Measurements from ENCODE around the gene EVX1. TPM values are rescaled to one million over a fixed set of nuclear protein-coding genes. Genes with fewer than 3 reads are reported as not detected.
A peak's percentile ranks its signal among the peaks of the same experiment; 100 is the strongest.

EVX1 gene
- total RNA-seq, 2 donors from 2014 or later: not detected

- no peaks in the 10 kb centered on the region for H3K9me3 Mint-ChIP-seq
- H3K4me3 Mint-ChIP-seq: no peak overlapping the region
- no peak overlapping the region for H3K27ac Mint-ChIP-seq
- H3K27me3 Mint-ChIP-seq: peaks cover 69% of the 10 kb centered on the region
- H3K36me3 Mint-ChIP-seq (ENCODE audit: low read depth): no peaks in the 10 kb centered on the region
- H3K4me1 Mint-ChIP-seq: peaks cover 9% of the 10 kb centered on the region
- no peak for ATAC-seq (replicated peaks)
Measured at GRCh38 chr7:27247452-27248426, 5.1 kb downstream of the EVX1 start.

GRCh38 chr7:27248427-27248806 is 5.8 kb downstream of the EVX1 start:
- no peak overlapping the region for H3K27ac Mint-ChIP-seq
- no peaks in the 10 kb centered on the region for H3K36me3 Mint-ChIP-seq (ENCODE audit: low read depth)
- H3K4me3 Mint-ChIP-seq: no peak overlapping the region
- H3K27me3 Mint-ChIP-seq: peaks cover 72% of the 10 kb centered on the region
- H3K4me1 Mint-ChIP-seq: peaks cover 9% of the 10 kb centered on the region
- ATAC-seq (replicated peaks): no peak
- H3K9me3 Mint-ChIP-seq: no peaks in the 10 kb centered on the region

GRCh38 chr7:27248911-27249723 is 6.5 kb downstream of the EVX1 start:
- Mint-ChIP-seq H3K36me3 (ENCODE audit: low read depth) (no peaks in the 10 kb centered on the region), H3K4me3 (no peak overlapping the region), H3K9me3 (no peaks in the 10 kb centered on the region), H3K4me1 (peaks cover 9% of the 10 kb centered on the region), H3K27me3 (peaks cover 74% of the 10 kb centered on the region), H3K27ac (no peak overlapping the region)
- ATAC-seq (replicated peaks): no peak

GRCh38 chr7:27249724-27250556 is 7.3 kb downstream of the EVX1 start:
- no peak overlapping the region for H3K4me3 Mint-ChIP-seq
- ATAC-seq (replicated peaks): no peak
- H3K4me1 Mint-ChIP-seq: peaks cover 9% of the 10 kb centered on the region
- no peaks in the 10 kb centered on the region for H3K36me3 Mint-ChIP-seq (ENCODE audit: low read depth)
- H3K9me3 Mint-ChIP-seq: no peaks in the 10 kb centered on the region
- H3K27ac Mint-ChIP-seq: no peak overlapping the region
- H3K27me3 Mint-ChIP-seq: peaks cover 71% of the 10 kb centered on the region

GRCh38 chr7:27250557-27251070 is 8.0 kb downstream of the EVX1 start:
- no peak for ATAC-seq (replicated peaks)
- Mint-ChIP-seq H3K9me3 (no peaks in the 10 kb centered on the region), H3K36me3 (ENCODE audit: low read depth) (no peaks in the 10 kb centered on the region), H3K27ac (no peak overlapping the region), H3K4me3 (no peak overlapping the region), H3K27me3 (peaks cover 74% of the 10 kb centered on the region), H3K4me1 (peaks cover 9% of the 10 kb centered on the region)

- no peak overlapping the region for H3K4me3 Mint-ChIP-seq
- H3K27ac Mint-ChIP-seq: no peak overlapping the region
Measured at GRCh38 chr7:27251136-27251651, 8.6 kb downstream of the EVX1 start.

GRCh38 chr7:27251652-27252590 is 9.3 kb downstream of the EVX1 start:
- no peak for ATAC-seq (replicated peaks)
- no peaks in the 10 kb centered on the region for H3K36me3 Mint-ChIP-seq (ENCODE audit: low read depth)
- H3K27me3 Mint-ChIP-seq: peaks cover 72% of the 10 kb centered on the region
- H3K9me3 Mint-ChIP-seq: no peaks in the 10 kb centered on the region
- no peak overlapping the region for H3K27ac Mint-ChIP-seq
- H3K4me1 Mint-ChIP-seq: peaks cover 9% of the 10 kb centered on the region
- peak overlapping the region; percentile 15 for H3K4me3 Mint-ChIP-seq

More at GRCh38 chr7:27251136-27251651, 8.6 kb downstream of the EVX1 start:
- H3K27me3 Mint-ChIP-seq: peaks cover 74% of the 10 kb centered on the region
- peaks cover 9% of the 10 kb centered on the region for H3K4me1 Mint-ChIP-seq
- no peak for ATAC-seq (replicated peaks)
- no peaks in the 10 kb centered on the region for H3K9me3 Mint-ChIP-seq
- no peaks in the 10 kb centered on the region for H3K36me3 Mint-ChIP-seq (ENCODE audit: low read depth)

- Mint-ChIP-seq H3K4me1 (peaks cover 9% of the 10 kb centered on the region), H3K9me3 (no peaks in the 10 kb centered on the region), H3K4me3 (no peak overlapping the region), H3K27me3 (peaks cover 53% of the 10 kb centered on the region), H3K36me3 (ENCODE audit: low read depth) (no peaks in the 10 kb centered on the region), H3K27ac (no peak overlapping the region)
- no peak for ATAC-seq (replicated peaks)
Measured at GRCh38 chr7:27254625-27255024, 12.0 kb downstream of the EVX1 start.

GRCh38 chr7:27260211-27260610 is 17.6 kb downstream of the EVX1 start:
- Mint-ChIP-seq H3K36me3 (ENCODE audit: low read depth) (no peaks in the 10 kb centered on the region), H3K4me1 (no peaks in the 10 kb centered on the region), H3K4me3 (no peak overlapping the region), H3K27me3 (peaks cover 29% of the 10 kb centered on the region), H3K27ac (no peak overlapping the region), H3K9me3 (no peaks in the 10 kb centered on the region)
- no peak for ATAC-seq (replicated peaks)

GRCh38 chr7:27262121-27262520 is 19.5 kb downstream of the EVX1 start:
- no peak overlapping the region for H3K27ac Mint-ChIP-seq
- H3K4me3 Mint-ChIP-seq: no peak overlapping the region

GRCh38 chr7:27263781-27264180 is 21.2 kb downstream of the EVX1 start:
- ATAC-seq (replicated peaks): no peak
- H3K4me1 Mint-ChIP-seq: no peaks in the 10 kb centered on the region
- no peaks in the 10 kb centered on the region for H3K9me3 Mint-ChIP-seq
- peaks cover 23% of the 10 kb centered on the region for H3K27me3 Mint-ChIP-seq
- no peak overlapping the region for H3K4me3 Mint-ChIP-seq
- no peaks in the 10 kb centered on the region for H3K36me3 Mint-ChIP-seq (ENCODE audit: low read depth)
- no peak overlapping the region for H3K27ac Mint-ChIP-seq

More at GRCh38 chr7:27262121-27262520, 19.5 kb downstream of the EVX1 start:
- Mint-ChIP-seq H3K4me1 (no peaks in the 10 kb centered on the region), H3K36me3 (ENCODE audit: low read depth) (no peaks in the 10 kb centered on the region), H3K27me3 (peaks cover 27% of the 10 kb centered on the region), H3K9me3 (no peaks in the 10 kb centered on the region)
- ATAC-seq (replicated peaks): no peak

GRCh38 chr7:27269455-27269854 is 26.9 kb downstream of the EVX1 start:
- ATAC-seq (replicated peaks): no peak
- H3K9me3 Mint-ChIP-seq: peaks cover 14% of the 10 kb centered on the region
- no peak overlapping the region for H3K27ac Mint-ChIP-seq
- no peaks in the 10 kb centered on the region for H3K4me1 Mint-ChIP-seq
- peaks cover 22% of the 10 kb centered on the region for H3K27me3 Mint-ChIP-seq
- no peak overlapping the region for H3K4me3 Mint-ChIP-seq
- no peaks in the 10 kb centered on the region for H3K36me3 Mint-ChIP-seq (ENCODE audit: low read depth)

- ATAC-seq (replicated peaks): no peak
- H3K36me3 Mint-ChIP-seq (ENCODE audit: low read depth): no peaks in the 10 kb centered on the region
- no peaks in the 10 kb centered on the region for H3K4me1 Mint-ChIP-seq
- peaks cover 23% of the 10 kb centered on the region for H3K27me3 Mint-ChIP-seq
- H3K4me3 Mint-ChIP-seq: no peak overlapping the region
- H3K9me3 Mint-ChIP-seq: peaks cover 17% of the 10 kb centered on the region
- H3K27ac Mint-ChIP-seq: no peak overlapping the region
Measured at GRCh38 chr7:27271384-27271783, 28.8 kb downstream of the EVX1 start.

Data from activated T-helper 17 cell treated with anti-CD3 and anti-CD28 coated beads, Interleukin-2, amount 50 U/mL, for 72 hours (primary cell).